Measurements from ENCODE around the gene FBN2.

DNA sequence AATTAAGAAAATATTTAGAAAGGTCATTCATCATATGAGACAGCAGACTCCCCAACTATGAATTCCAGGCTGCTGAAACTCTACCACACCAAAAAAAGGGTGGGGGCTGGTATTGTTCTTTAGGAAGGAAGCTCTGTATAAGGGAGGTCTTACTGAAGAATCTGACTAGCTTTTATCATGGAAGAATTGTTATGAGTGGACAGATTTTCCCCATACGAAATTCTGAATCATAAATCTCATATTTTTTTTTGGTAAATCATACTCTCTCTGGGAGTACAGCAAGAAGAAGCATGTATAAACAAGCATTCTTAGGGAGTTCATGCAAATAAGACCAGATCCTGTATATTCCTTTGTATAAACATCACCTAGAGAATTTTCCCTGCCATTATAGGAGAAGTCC lies 234.5 kb downstream of the FBN2 start:
- TF ChIP-seq YY1 (IDR thresholded peaks at IDR 0.05; ENCODE audit: insufficient read depth, insufficient read length) (no peak), ZNF274 (IDR thresholded peaks at IDR 0.05; ENCODE audit: low read depth, low read length) (no peak)
